Measurements from ENCODE around the gene LRRC26. TPM values are rescaled to one million over a fixed set of nuclear protein-coding genes. Genes with fewer than 3 reads are reported as not detected.

The LRRC26 gene
- total and polyA plus RNA-seq, 2 of the 13 experiments (the other 11 are each of a cell fraction or from before 2014, with no cell fraction given), result not detected

- no TSS peak for BruUV-seq (replicated peaks)
- Histone ChIP-seq H3K9me3 (ENCODE audit: low read length) (no peaks in the 10 kb centered on the region), H3K27ac (ENCODE audit: extremely low read length, insufficient read depth, low read length) (peak overlapping the region; percentile 82), H3K4me1 (ENCODE audit: insufficient read depth, low read length) (peaks cover 27% of the 10 kb centered on the region), H3K36me3 (replicated peaks in 1 of 2; ENCODE audit: control insufficient read depth in 1 of 2, insufficient read depth in 2 of 2, low read length in 2 of 2) (no peaks in the 10 kb centered on the region), H2AFZ (ENCODE audit: low read length) (no peak overlapping the region), H3K4me3 (replicated peaks in 1 of 3; ENCODE audit: insufficient read depth in 1 of 3, low read depth in 2 of 3, low read length in 3 of 3) (peak overlapping the region; percentile 75 to 90 (median 85)), H4K20me1 (ENCODE audit: insufficient read depth, low read length) (peaks cover 5% of the 10 kb centered on the region; the same call in 1 of the 2 replicates), H3K27me3 (ENCODE audit: control insufficient read depth in 1 of 2, insufficient read depth in 2 of 2, low read length in 2 of 2) (no peaks in the 10 kb centered on the region), H3K4me2 (ENCODE audit: low read depth, low read length) (peak overlapping the region; percentile 98), H3K79me2 (ENCODE audit: insufficient read depth, low read length) (peaks cover 19% of the 10 kb centered on the region), H3K9ac (ENCODE audit: insufficient read depth, low read depth, low read length) (peak overlapping the region; percentile 80)
- ChIA-PET CTCF (ENCODE audit: low intra/inter-chr PET ratio, low total read pairs) (no interaction called here), POLR2A (interaction anchor here (0.6 to 2.2 kb wide), 16 partner anchors 11 to 149 kb away, joined by 3 to 16 read pairs (median 4); partner anchors contain the start of genes ENTPD2, MAN1B1, RNF224 and SSNA1)
- intact Hi-C loops (cut with micrococcal nuclease; ENCODE audit: unreplicated experiment) (no loop called here), in situ Hi-C loops (cut with HindIII; ENCODE audit: extremely low pct_ligation_motif_present, low pct_unique_long_range_greater_than_20kb) (no loop called here)
- peak; percentile 57 for FAIRE-seq
- DNase-seq (ENCODE audit: low spot score), result peak; percentile 65
- peak; percentile 6; the same call in 2 of the 3 replicates for ATAC-seq
- 3% methylated on average over 24 of the region's 24 CpGs for WGBS (ENCODE audit: low lambda C conversion rate)
- TF ChIP-seq THAP7 (CRISPR knock-in tag; IDR thresholded peaks at IDR 0.05) (no peak), KMT2A (CRISPR knock-in tag; IDR thresholded peaks at IDR 0.05) (0 out of 2 replicates have a peak, but pooled peaks have one; percentile 23), ZNF362 (CRISPR knock-in tag; IDR thresholded peaks at IDR 0.05; ENCODE audit: borderline replicate concordance) (peak; percentile 77), HDAC1 (CRISPR knock-in tag; IDR thresholded peaks at IDR 0.05) (peak; percentile 50; the same call in 1 of the 2 replicates), BORCS8-MEF2B (CRISPR knock-in tag; IDR thresholded peaks at IDR 0.05) (0 out of 2 replicates have a peak, but pooled peaks have one; percentile 36), FOXA1 (IDR thresholded peaks at IDR 0.05) (no peak), FOXA1 (CRISPR knock-in tag; IDR thresholded peaks at IDR 0.05) (0 out of 2 replicates have a peak, but pooled peaks have one; percentile 4), SAP130 (CRISPR knock-in tag; IDR thresholded peaks at IDR 0.05; ENCODE audit: low read depth) (peak; percentile 29; the same call in 1 of the 2 replicates), ATF7 (IDR thresholded peaks at IDR 0.05) (no peak), ATF7 (CRISPR knock-in tag; IDR thresholded peaks at IDR 0.05) (no peak), MATR3 (CRISPR knock-in tag; IDR thresholded peaks at IDR 0.05) (no peak), GABPA (IDR thresholded peaks at IDR 0.05; ENCODE audit: low read depth, low read length) (no peak), GABPA (CRISPR knock-in tag; IDR thresholded peaks at IDR 0.05; ENCODE audit: low read depth) (peak; percentile 66), HNF1A (IDR thresholded peaks at IDR 0.05; ENCODE audit: low read depth) (0 out of 2 replicates have a peak, but pooled peaks have one; percentile 34), HNF1A (CRISPR knock-in tag; IDR thresholded peaks at IDR 0.05; ENCODE audit: borderline replicate concordance) (no peak), NR2F6 (IDR thresholded peaks at IDR 0.05) (0 out of 2 replicates have a peak, but pooled peaks have one; percentile 6), NR2F6 (CRISPR knock-in tag; IDR thresholded peaks at IDR 0.05) (no peak), GTF3A (CRISPR knock-in tag; conservative IDR thresholded peaks at IDR 0.05) (0 out of 2 replicates have a peak, but pooled peaks have one; percentile 13)
These were observed 42.3 kb downstream of the LRRC26 start for GRCh38 chr9:137127301-137128157.

Data from HepG2 (cell line).